K562 (cell line): ENCODE data around the gene TBC1D2B. TPM values are rescaled to one million over a fixed set of nuclear protein-coding genes. Genes with fewer than 3 reads are reported as not detected.

Experiments
- ATAC-seq: fragments of 200-7000 bp; cut with Tn5 transposase; 3 replicates; pipeline ENCODE4 v1.9.1; 2020; ENCODE audit warnings: moderate library complexity
- BruUV-seq: library from RNA; stranded (reverse); fragments of 400-500 nt; replicated peaks from 2 replicates; lab custom pipeline; 2021; lab: Mats Ljungman, UMichigan
- CTCF ChIA-PET: fragments of 300-600 bp; formaldehyde crosslinking; extraction: SDS; loops from one replicate; lab custom pipeline; 2021; ENCODE audit warnings: low intra/inter-chr PET ratio; lab: Yijun Ruan, JAX
- POLR2A ChIA-PET: fragments of 300-600, 350-650 bp; sonication (Branson Sonifier 250); formaldehyde crosslinking; extraction: SDS; loops from one replicate; lab custom pipeline; 2021; ENCODE audit warnings: antibody characterized with exemption, inconsistent platforms; lab: Yijun Ruan, JAX
- DNase-seq, 4 experiments: peaks; one replicate each; pipeline versions ENCODE4 v3.0.0 to v3.0.0-alpha.2; 2011 to 2018; ENCODE audit warnings: low spot score in 3 of 4, mixed read lengths in 3 of 4; ENCODE audit errors: extremely low read depth in 1 of 4
- FAIRE-seq: peaks from 2 replicates; lab custom pipeline; 2011; peaks lifted over from hg19 to GRCh38; lab: Jason Lieb, UNC
- H2AFZ ChIP-seq: 2 replicates; pipeline ENCODE4 v1.6.0; 2011; ENCODE audit warnings: low read depth, low read length, control low read depth, inconsistent platforms
- H3K27ac ChIP-seq: fragments of 200-600 bp; 3 replicates; pipeline ENCODE4 v1.8.0; 2011; ENCODE audit warnings: low read depth, mild to moderate bottlenecking, control low read depth, inconsistent platforms, low read length, moderate library complexity, mixed read lengths; ENCODE audit errors: extremely low read depth
- H3K27me3 ChIP-seq, 2 experiments: fragments of 300-600 bp in 1 of 2; 2 replicates in 1 of 2; 3 replicates in 1 of 2; pipeline versions ENCODE4 v1.6.0 to v1.8.0; 2011; ENCODE audit warnings: inconsistent platforms in 2 of 2, low read length in 2 of 2, mild to moderate bottlenecking in 1 of 2, mixed read lengths in 1 of 2, moderate library complexity in 1 of 2; ENCODE audit not compliant: control insufficient read depth in 2 of 2, insufficient read depth in 2 of 2
- H3K36me3 ChIP-seq: fragments of 300-600 bp; 3 replicates; pipeline ENCODE4 v1.8.0; 2011; ENCODE audit warnings: mild to moderate bottlenecking, low read length, inconsistent platforms; ENCODE audit not compliant: control insufficient read depth, insufficient read depth
- H3K4me1 ChIP-seq, 2 experiments: fragments of 200-600 bp in 1 of 2; replicated peaks in 1 of 2; 2 replicates in 1 of 2; 3 replicates in 1 of 2; pipeline versions ENCODE4 v1.5.1 to v1.8.0; 2011; ENCODE audit warnings: inconsistent platforms in 2 of 2, low read length in 2 of 2, mild to moderate bottlenecking in 1 of 2, mixed read lengths in 1 of 2, moderate library complexity in 1 of 2; ENCODE audit not compliant: control insufficient read depth in 2 of 2, insufficient read depth in 2 of 2
- H3K4me2 ChIP-seq: 2 replicates; pipeline ENCODE4 v1.6.1; 2011; ENCODE audit warnings: low read length, control low read depth, inconsistent platforms, mixed read lengths; ENCODE audit not compliant: insufficient read depth
- H3K4me3 ChIP-seq: fragments of 200-600 bp; sonication (generic), shearing (Covaris generic); 2 replicates; pipeline ENCODE4 v1.5.1; 2016; ENCODE audit warnings: control low read depth, inconsistent platforms
- H3K79me2 ChIP-seq: fragments of 200-600 bp; 3 replicates; pipeline ENCODE4 v1.8.0; 2011; ENCODE audit warnings: low read length, inconsistent platforms; ENCODE audit not compliant: control insufficient read depth, insufficient read depth
- H3K9ac ChIP-seq, 2 experiments: 2 replicates each; pipeline versions ENCODE4 v1.6.0 to v1.6.1; 2011; ENCODE audit warnings: low read depth in 2 of 2, low read length in 2 of 2, control low read depth in 1 of 2, inconsistent platforms in 1 of 2, mild to moderate bottlenecking in 1 of 2, mixed read lengths in 1 of 2; ENCODE audit not compliant: insufficient read depth in 1 of 2
- H3K9me1 ChIP-seq: one replicate; pipeline ENCODE4 v1.6.0; 2011; ENCODE audit warnings: inconsistent platforms, mild to moderate bottlenecking, low read length, moderate library complexity; ENCODE audit not compliant: control insufficient read depth, insufficient read depth
- H3K9me3 ChIP-seq: replicated peaks from 2 replicates; pipeline ENCODE4 v1.5.1; 2011; ENCODE audit warnings: low read depth, low read length, inconsistent platforms; ENCODE audit not compliant: control insufficient read depth, insufficient read depth
- H4K20me1 ChIP-seq: replicated peaks from 2 replicates; pipeline ENCODE4 v1.6.1; 2011; ENCODE audit warnings: low read length, inconsistent platforms, mixed read lengths; ENCODE audit not compliant: control insufficient read depth, insufficient read depth
- ATF1 ChIP-seq, 2 experiments: fragments of 450-650 bp in 1 of 2; IDR thresholded peaks; 2 replicates each; pipeline ENCODE4 v1.6.1; 2016; ENCODE audit warnings: missing compliant biosample characterization in 1 of 2, missing genetic modification characterization in 1 of 2
- CBFA2T2 ChIP-seq: fragments of 450-650 bp; conservative IDR thresholded peaks from 2 replicates; pipeline ENCODE4 v1.6.1; 2017; ENCODE audit warnings: mild to moderate bottlenecking
- GTF2E2 ChIP-seq: fragments of 200-800 bp; sonication (Bioruptor generic); IDR thresholded peaks from 2 replicates; pipeline ENCODE4 v1.6.1; 2016; ENCODE audit warnings: missing genetic modification characterization, missing compliant biosample characterization
- GTF3C2 ChIP-seq: IDR thresholded peaks from 3 replicates; pipeline ENCODE4 v1.6.1; 2011; ENCODE audit warnings: borderline replicate concordance, mild to moderate bottlenecking, moderate library complexity; ENCODE audit not compliant: insufficient read length; ENCODE audit errors: extremely low read depth
- HOXB6 ChIP-seq: fragments of 250-450 bp; sonication (Bioruptor Pico); IDR thresholded peaks from 2 replicates; pipeline ENCODE4 v1.5.1; 2022; ENCODE audit warnings: mild to moderate bottlenecking, borderline replicate concordance
- NBN ChIP-seq: fragments of 450-650 bp; IDR thresholded peaks from 2 replicates; pipeline ENCODE4 v1.6.1; 2016; ENCODE audit warnings: low read depth, mild to moderate bottlenecking
- NR2C1 ChIP-seq, 2 experiments: fragments of 450-650 bp; IDR thresholded peaks; 2 replicates each; pipeline ENCODE4 v1.6.1; 2017; ENCODE audit warnings: mild to moderate bottlenecking in 2 of 2, antibody characterized with exemption in 1 of 2, inconsistent platforms in 1 of 2, missing compliant biosample characterization in 1 of 2, missing genetic modification characterization in 1 of 2
- PCBP2 ChIP-seq: fragments of 200-400 bp; formaldehyde crosslinking; IDR thresholded peaks from 2 replicates; pipeline ENCODE4 v1.6.1; 2018; ENCODE audit warnings: low read length, low read depth, mild to moderate bottlenecking, moderate library complexity; ENCODE audit not compliant: poor library complexity, severe bottlenecking
- PHB ChIP-seq: fragments of 250-450 bp; sonication (Bioruptor Pico); IDR thresholded peaks from 2 replicates; pipeline ENCODE4 v1.5.0; 2021
- RBM17 ChIP-seq: fragments of 200-400 bp; formaldehyde crosslinking; IDR thresholded peaks from 2 replicates; pipeline ENCODE4 v1.6.1; 2017; ENCODE audit warnings: low read depth, mild to moderate bottlenecking, low read length, borderline replicate concordance
- ZBED1 ChIP-seq: IDR thresholded peaks from 2 replicates; pipeline ENCODE4 v1.6.1; 2014
- ZC3H11A ChIP-seq: IDR thresholded peaks from 2 replicates; pipeline ENCODE4 v1.6.1; 2012; ENCODE audit warnings: low read depth, low read length, improper control_type of control experiment
- ZNF24 ChIP-seq: fragments of 450-650 bp; IDR thresholded peaks from 2 replicates; pipeline ENCODE4 v1.6.1; 2016
- ZNF778 ChIP-seq: fragments of 450-650 bp; formaldehyde crosslinking; IDR thresholded peaks from 2 replicates; pipeline ENCODE4 v1.4.0; 2020; ENCODE audit warnings: mild to moderate bottlenecking, moderate library complexity
- ZNF785 ChIP-seq: fragments of 250-450 bp; sonication (Bioruptor Pico); IDR thresholded peaks from 2 replicates; pipeline ENCODE4 v1.4.0; 2020; ENCODE audit warnings: mild to moderate bottlenecking
- WGBS: fragments of 100-300 bp; shearing (Covaris generic); methylation state at CpG from one replicate; pipeline ENCODE4 v1.1.6; 2016; ENCODE audit warnings: low coverage, mixed read lengths; ENCODE audit not compliant: insufficient coverage; ENCODE audit errors: missing lambda C conversion rate; 5-methylcytosine and 5-hydroxymethylcytosine counted together
- in situ Hi-C: fragments of 300-500 bp; cut with MboI; formaldehyde crosslinking; loops from 4 replicates; pipeline ENCODE4 v1.15.0; 2018; ENCODE audit warnings: inconsistent platforms, mixed read lengths
- intact Hi-C: fragments of 100-400 bp; cut with micrococcal nuclease; formaldehyde crosslinking; loops from 2 replicates; pipeline ENCODE4 v1.14.2; 2022
- polyA plus RNA-seq, 8 experiments: library from polyadenylated mRNA; depleted of rRNA in 4 of 8; stranded (reverse) in 5 of 8; unstranded in 3 of 8; fragments of >200 nt; fragmentation: Nextera tagmentation in 2 of 8; fragmentation: Illumina TruSeq in 1 of 8; extraction: Ambion mirVana in 2 of 8; extraction: Trizol in 1 of 8; gene quantifications; 2 replicates each; pipeline versions ENCODE4 v1.2.1 to v1.2.3, GENCODE V29; 2011 to 2014; ENCODE audit warnings: inconsistent platforms in 1 of 8, missing spikeins in 1 of 8
- total RNA-seq, 7 experiments: library from RNA; depleted of rRNA in 6 of 7; stranded (reverse); fragments of >200 nt in 6 of 7; fragmentation: Illumina TruSeq in 2 of 7; extraction: Trizol in 2 of 7; gene quantifications; 2 replicates each; pipeline versions ENCODE4 v1.2.1 to v1.2.3, GENCODE V29; 2011 to 2021; ENCODE audit warnings: low replicate concordance in 1 of 7
- TF ChIP-seq, protein P1 (sequence below), 2 experiments: IDR thresholded peaks; 2 replicates each; pipeline ENCODE4 v1.6.1; 2011; ENCODE audit warnings: borderline replicate concordance in 1 of 2, control low read depth in 1 of 2, low read depth in 1 of 2, low read length in 1 of 2, mild to moderate bottlenecking in 1 of 2, mixed read lengths in 1 of 2, moderate library complexity in 1 of 2; ENCODE audit not compliant: insufficient read depth in 1 of 2, insufficient read length in 1 of 2, poor library complexity in 1 of 2, severe bottlenecking in 1 of 2; ENCODE audit errors: extremely low read depth in 1 of 2

The TBC1D2B gene
- total and polyA plus RNA-seq, 9 of the 15 experiments (the other 6 are each of a cell fraction or from before 2014, with no cell fraction given) = 0.15 to 16.3 (median 8.9) TPM

DNA sequence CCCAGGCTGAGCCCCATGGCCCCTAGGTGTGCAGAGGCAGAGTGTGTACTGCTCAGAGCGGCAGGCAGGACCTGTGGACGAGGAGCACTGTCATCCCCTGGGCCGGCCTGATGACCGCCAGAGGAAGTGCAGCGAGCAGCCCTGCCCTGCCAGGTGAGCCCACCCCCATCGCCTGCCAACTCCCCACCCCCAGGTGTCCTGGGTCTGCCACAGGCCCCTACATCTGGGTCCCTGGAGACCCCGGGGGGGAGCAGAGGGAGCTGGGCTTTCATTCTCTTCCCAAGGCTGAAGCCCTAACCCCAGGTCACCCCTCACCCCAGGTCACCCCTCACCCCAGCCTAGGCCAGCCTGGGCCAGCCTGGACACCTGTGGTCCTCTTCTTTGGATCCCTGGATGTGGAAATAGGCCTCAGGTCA, 93.1 kb downstream of the TBC1D2B start:
- Histone ChIP-seq H2AFZ (no peak overlapping the region), H3K9me3 (no peaks in the 10 kb centered on the region), H3K27ac (no peak overlapping the region), H3K79me2 (no peaks in the 10 kb centered on the region), H3K4me3 (no peak overlapping the region), H3K4me1 (peaks cover 0 to 13% of the 10 kb centered on the region in 2 experiments; a peak in 2 of 5 replicates), H4K20me1 (peaks cover 7% of the 10 kb centered on the region; the same call in 1 of the 2 replicates), H3K9me1 (no peaks in the 10 kb centered on the region), H3K9ac (no peak overlapping the region), H3K36me3 (no peaks in the 10 kb centered on the region), H3K27me3 (peaks cover 0 to 39% of the 10 kb centered on the region in 2 experiments; a peak in 3 of 5 replicates), H3K4me2 (no peak overlapping the region)
- ATAC-seq = no peak
- in situ Hi-C loops = no loop called here
- CTCF ChIA-PET = no interaction called here
- TF ChIP-seq GTF3C2 (no peak), RBM17 (no peak), PCBP2 (no peak), CBFA2T2 (no peak), PHB (CRISPR knock-in tag) (no peak), NR2C1 (IDR thresholded peaks at IDR 0.05) (no peak), NR2C1 (tag; IDR thresholded peaks at IDR 0.05) (no peak), ZBED1 (no peak), ZNF785 (CRISPR knock-in tag) (no peak), ZNF778 (CRISPR knock-in tag) (no peak), ZNF24 (no peak), HOXB6 (CRISPR knock-in tag) (no peak), ZC3H11A (no peak), ATF1 (CRISPR knock-in tag; IDR thresholded peaks at IDR 0.05) (no peak), ATF1 (tag; IDR thresholded peaks at IDR 0.05) (no peak), NBN (no peak), GTF2E2 (tag) (no peak)
- TF ChIP-seq, protein P1, sequence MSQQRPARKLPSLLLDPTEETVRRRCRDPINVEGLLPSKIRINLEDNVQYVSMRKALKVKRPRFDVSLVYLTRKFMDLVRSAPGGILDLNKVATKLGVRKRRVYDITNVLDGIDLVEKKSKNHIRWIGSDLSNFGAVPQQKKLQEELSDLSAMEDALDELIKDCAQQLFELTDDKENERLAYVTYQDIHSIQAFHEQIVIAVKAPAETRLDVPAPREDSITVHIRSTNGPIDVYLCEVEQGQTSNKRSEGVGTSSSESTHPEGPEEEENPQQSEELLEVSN (IDR thresholded peaks at IDR 0.05; ENCODE audit: borderline replicate concordance in 1 of 2, extremely low read depth in 1 of 2, insufficient read depth in 1 of 2, insufficient read length in 1 of 2, low read depth in 1 of 2, low read length in 1 of 2, poor library complexity in 1 of 2, severe bottlenecking in 1 of 2) = no peak
- WGBS = 4% methylated on average over 4 of the region's 7 CpGs
- intact Hi-C loops = no loop called here
- FAIRE-seq = no peak
- POLR2A ChIA-PET = no interaction called here
- no TSS peak for BruUV-seq
- no peak for DNase-seq
